MM.1S (cell line): ENCODE results near the gene CSF1.

Experiments used
- EZH2 ChIP-seq: fragments of 300-600 bp; sonication (generic); optimal IDR thresholded peaks from 2 replicates; pipeline ENCODE3; 2017; ENCODE audit warnings: low read depth, mild to moderate bottlenecking, antibody characterized with exemption, low read length, mixed read lengths
- TF ChIP-seq, protein P1 (sequence below): fragments of 300-600 bp; sonication (generic); IDR thresholded peaks from 2 replicates; pipeline ENCODE4 v1.5.1; 2016; ENCODE audit warnings: antibody characterized with exemption, low read length, mixed read lengths

GRCh38 chr1:109954041-109954512, 43.4 kb downstream of the CSF1 start:
- TF ChIP-seq, protein P1, sequence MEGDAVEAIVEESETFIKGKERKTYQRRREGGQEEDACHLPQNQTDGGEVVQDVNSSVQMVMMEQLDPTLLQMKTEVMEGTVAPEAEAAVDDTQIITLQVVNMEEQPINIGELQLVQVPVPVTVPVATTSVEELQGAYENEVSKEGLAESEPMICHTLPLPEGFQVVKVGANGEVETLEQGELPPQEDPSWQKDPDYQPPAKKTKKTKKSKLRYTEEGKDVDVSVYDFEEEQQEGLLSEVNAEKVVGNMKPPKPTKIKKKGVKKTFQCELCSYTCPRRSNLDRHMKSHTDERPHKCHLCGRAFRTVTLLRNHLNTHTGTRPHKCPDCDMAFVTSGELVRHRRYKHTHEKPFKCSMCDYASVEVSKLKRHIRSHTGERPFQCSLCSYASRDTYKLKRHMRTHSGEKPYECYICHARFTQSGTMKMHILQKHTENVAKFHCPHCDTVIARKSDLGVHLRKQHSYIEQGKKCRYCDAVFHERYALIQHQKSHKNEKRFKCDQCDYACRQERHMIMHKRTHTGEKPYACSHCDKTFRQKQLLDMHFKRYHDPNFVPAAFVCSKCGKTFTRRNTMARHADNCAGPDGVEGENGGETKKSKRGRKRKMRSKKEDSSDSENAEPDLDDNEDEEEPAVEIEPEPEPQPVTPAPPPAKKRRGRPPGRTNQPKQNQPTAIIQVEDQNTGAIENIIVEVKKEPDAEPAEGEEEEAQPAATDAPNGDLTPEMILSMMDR = no peak
- no peak for TF ChIP-seq EZH2
